Stimulated activated CD8-positive, alpha-beta memory T cell treated with anti-CD3 and anti-CD28 coated beads, Interleukin-15, amount 100 ng/mL, for 48 hours (primary cell): ENCODE data around the gene PDE9A.
A peak's percentile ranks its signal among the peaks of the same experiment; 100 is the strongest.
"Not testable (repeated sequence)": the region's sequence is repeated elsewhere in the genome, so short reads cannot be mapped to it uniquely, and the experiment has no call there.

ENCODE experiments used
- DNase-seq, 2 donors: peaks; one replicate each; pipeline ENCODE4 v3.0.0-alpha.2; 2020; ENCODE audit warnings: low read depth in 2 of 2

Gene PDE9A

DNA sequence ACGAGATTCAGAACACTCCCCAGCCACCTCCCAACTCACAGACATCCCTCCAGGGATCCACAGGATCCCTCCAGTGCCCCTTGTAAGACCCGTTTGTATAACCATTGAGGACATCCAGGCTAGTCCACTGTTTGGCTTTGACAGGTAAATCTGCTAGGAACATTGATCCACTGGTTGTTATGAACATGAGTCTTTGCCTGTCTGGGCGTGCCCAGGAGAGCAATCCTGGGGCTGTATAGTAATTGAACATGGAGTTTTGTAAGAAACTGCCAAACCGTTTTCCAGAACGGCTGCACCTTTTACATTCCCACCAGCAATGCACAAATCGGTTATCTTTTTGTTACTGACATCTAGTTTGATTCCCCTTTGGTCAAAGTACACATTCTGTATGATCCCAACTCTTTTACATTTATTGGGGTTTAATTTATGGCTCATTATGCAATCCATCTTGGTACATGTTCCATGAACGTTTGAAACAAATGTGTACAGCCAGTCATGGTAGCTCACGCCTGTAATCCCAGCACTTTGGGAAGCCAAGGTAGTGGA, 137.2 kb downstream of the PDE9A start:
- no peak for DNase-seq

- DNase-seq: no peak
Measured at GRCh38 chr21:42793774-42794173, 140.4 kb downstream of the PDE9A start.

DNA sequence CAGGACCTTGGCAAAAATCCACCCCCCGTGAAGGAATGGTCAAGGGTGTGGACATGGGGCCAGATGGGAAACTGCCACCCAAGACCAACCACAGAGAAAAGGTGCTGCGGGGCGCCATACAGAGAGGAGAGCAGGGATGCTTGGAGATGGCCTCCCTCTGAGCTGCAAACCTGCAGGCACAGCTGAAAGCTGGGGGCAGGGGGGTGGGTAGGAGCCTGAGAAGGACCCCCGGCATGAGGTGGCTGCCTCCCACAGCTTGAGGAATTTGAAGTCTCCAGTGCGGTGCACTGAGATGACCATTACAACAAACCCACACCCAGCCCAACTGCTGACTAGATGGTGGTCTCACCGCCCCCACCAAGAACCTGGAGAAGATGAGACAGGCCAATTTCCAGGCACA, 141.1 kb downstream of the PDE9A start:
- DNase-seq: no peak

GRCh38 chr21:42796327-42797062, 143.1 kb downstream of the PDE9A start:
- no peak for DNase-seq

DNA sequence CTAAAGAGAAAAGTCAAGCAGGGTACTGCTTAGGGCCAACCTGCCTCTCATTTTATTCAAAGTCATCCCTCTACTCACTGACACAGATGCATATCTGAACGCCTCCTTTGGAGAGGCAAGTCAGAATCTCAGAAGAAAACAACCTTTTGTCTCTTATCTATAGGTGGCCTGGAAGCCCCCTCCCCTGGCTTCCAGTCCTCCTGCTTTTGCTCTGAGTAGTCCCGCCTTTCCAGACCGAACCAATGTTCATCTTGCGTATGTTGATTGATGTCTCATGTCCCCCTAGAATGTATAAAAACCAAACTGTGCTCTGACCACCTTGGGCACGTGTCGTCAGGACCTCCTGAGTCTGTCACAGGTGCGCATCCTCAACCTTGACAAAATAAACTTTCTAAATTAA, 144.1 kb downstream of the PDE9A start:
- no peak for DNase-seq

DNA sequence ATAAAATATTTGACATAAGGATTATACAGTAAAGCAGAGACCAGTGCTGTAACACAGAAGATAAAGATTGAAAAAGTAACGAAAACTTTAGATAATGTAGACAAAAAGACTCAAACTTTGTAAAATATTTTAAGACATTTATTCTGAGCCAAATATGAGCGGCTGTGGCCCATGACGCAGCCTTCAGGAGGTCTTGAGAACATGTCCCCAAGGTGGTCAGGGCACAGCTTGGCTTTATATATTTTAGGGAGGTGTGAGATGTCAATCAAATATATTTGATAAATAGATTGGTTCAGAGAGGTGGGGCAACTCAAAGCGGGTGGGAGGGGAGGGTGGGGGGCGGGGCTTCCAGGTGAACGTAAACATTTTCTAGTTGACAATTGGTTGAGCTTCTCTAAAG, 144.7 kb downstream of the PDE9A start:
- no peak for DNase-seq

DNA sequence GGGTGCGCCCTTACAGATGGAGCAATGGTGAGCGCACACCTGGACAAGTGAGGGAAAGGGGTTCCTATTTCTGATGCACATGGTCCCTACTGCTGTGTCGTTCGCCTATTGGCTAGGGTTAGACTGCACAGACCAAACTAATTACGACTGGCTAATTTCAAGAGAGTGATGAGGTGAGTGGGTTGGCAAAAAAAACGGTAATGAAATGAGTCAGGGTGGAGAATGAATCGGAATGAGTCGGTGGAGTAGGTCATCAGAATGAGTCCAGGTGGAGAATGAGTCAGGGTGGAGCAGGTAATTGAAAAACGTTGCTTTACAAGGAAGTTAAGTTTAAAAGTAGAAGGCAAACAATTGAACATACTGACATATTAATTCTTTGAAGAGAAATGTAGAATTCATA, 146.1 kb downstream of the PDE9A start:
- no peak for DNase-seq

DNA sequence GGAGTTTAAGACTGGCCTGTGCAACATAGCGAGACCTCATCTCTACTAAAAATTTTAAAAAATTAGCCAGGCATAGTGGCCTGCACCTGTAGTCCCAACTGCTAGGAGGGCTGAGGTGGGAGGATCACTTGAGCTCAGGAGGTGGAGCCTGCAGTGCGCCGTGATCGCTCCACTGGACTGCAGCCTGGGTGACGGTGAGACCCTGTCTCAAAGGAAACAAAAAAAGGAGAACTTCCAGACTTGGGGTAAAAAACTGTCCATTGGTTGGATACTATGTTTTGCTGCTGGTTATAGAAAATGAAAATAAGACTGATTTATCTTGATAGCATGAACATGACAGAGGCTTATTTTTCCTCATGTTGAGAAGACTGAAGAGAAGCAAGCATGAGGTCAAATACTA, 146.5 kb downstream of the PDE9A start:
- no peak for DNase-seq

DNA sequence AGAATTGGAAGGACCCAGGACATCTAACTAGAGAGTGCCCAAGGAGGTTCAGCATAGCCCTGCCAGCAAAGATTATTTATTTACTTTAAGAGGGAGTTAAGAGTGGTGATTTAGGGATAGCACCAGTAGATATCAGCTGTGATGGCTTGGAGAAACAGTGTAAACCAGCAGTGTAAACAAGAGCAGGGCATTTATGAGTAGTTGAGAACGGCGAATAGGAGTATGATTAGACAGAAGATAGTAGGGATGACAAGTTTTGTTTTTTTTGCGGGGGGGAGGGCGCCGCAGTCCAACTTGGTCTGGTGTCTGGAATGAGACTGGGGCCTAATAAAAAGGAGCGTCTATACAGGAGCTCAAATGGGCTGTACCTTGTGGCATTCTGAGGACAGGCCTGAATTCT, 148.2 kb downstream of the PDE9A start:
- DNase-seq: not testable (repeated sequence)

DNA sequence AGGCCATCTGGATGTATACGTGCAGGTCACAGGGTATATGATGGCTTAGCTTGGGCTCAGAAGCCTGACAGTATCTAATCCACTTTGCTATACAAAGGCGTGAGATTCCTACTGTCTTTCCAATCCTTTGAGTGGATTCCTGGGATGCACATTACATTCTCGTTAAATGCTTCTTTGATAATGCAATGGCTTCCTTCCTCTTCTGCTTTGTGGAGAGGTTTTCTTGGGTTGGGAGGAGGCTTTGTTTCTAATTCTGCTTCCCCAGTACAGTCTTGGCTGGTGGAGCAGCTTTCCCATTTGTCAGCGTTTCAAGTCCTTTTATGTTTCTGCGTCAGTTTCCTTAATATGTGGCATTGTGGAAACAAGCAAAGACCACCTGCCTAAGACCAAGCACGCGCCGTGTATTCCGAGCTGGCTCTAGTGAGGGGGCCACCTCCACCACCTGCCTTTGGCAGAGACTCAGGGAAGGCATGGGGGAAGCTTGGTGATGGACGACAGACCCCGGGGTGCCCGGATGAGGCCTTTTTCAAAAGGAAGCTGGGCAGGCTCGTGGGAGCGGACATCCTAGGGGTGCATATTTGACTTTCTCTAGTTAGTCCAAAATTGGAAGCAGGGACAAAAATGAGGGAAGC, 153.2 kb downstream of the PDE9A start:
- DNase-seq: no peak

- DNase-seq: not testable (repeated sequence)
Measured at GRCh38 chr21:42807293-42807895, 154.0 kb downstream of the PDE9A start.

DNA sequence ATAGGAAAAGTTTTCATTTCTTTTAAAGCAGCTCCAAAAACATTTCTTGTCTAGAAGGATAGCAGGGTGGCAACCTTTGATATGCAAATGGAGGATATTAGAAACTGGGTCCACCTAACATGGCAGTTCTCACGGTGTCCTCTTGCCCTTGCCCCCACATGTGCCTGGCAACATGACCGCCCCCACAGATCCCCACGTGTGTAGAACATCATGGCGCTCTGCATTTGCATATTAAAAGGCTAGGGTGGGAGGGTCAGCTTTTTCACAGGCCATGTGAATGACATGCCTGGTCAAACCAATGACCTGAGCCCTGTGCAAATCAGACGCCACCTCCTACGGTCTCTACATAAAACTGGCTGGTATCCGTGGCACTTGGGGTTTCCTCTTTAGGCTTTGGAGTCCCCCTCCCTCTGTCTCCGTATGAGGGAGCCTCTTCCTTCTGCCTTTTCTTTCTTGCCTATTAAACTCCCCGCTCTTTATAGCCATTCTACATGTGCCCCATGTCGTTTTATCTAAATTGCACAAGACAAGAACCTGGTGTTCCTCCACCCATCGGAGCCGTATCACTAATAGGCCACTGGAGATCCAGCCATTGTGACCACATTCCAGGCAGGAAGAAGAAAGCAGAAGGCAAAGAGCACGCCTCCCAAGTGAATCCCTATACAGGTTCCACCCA, 154.7 kb downstream of the PDE9A start:
- DNase-seq: no peak

GRCh38 chr21:42809171-42809570, 155.8 kb downstream of the PDE9A start:
- DNase-seq: no peak

- DNase-seq: no peak
Measured at GRCh38 chr21:42809577-42810475, 156.4 kb downstream of the PDE9A start.

GRCh38 chr21:42811960-42812359, 158.5 kb downstream of the PDE9A start:
- no peak for DNase-seq

GRCh38 chr21:42812528-42813241, 159.3 kb downstream of the PDE9A start:
- not testable (repeated sequence) for DNase-seq

DNA sequence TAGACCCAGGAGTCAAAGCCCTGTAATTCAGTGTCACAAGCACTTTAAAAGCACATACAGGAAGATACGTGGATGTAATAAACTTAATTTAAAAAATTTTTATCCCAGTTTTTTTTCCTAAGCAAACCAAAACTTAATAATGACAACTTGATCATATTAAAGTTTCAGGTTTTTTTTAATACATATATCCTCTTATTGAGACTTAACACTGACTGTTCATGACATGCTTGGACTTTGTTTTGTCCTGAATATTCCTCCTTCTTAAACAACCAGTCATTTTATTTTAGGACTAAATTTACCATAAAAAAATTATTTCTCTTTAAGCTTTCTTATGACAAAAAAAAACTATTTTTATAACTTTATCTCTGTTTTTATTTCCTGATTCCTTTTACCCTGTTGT, 161.8 kb downstream of the PDE9A start:
- no peak for DNase-seq

GRCh38 chr21:42818328-42818749, 164.9 kb downstream of the PDE9A start:
- DNase-seq: peak; percentile 28 to 51

DNA sequence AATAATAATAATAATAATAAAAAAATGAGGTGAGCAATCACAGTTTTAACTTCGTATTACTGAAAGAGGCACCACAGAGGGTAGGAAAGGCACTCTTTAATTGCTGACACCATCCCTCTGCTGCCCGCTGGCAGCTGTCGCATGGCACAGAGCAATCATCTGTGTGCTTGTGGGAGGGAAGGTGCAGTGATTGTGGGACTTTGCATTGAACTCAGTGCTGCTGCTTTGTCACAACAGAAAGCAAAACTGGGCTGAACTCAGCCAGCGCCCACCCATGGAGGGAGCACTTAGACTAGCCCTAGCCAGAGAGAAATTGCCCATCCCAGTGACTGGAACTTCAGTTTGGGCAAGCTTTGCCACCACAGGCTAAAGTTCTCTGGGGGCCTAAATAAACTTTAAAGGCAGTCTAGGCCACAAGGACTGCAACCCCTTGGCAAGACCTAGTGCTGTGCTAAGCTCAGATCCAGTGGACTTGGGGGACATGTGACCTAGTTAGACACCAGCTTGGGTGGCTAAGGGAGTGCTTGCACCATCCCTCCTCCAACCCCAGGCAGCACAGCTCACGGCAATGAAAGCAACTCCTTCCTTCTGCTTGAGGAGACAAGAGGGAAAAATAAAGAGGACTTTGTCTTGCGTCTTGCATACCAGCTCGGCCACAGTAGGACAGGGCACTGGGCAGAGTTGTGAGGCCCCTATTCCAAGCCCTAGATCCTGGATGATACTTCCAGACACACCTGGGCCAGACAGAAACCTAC, 166.6 kb downstream of the PDE9A start:
- no peak for DNase-seq
